SK-N-SH (cell line): ENCODE data around the gene TMEM88. TPM values are rescaled to one million over a fixed set of nuclear protein-coding genes. Genes with fewer than 3 reads are reported as not detected.

Experiments used
- CTCF ChIA-PET: fragments of 300-600, 350-600 bp; formaldehyde crosslinking; extraction: SDS; loops from one replicate; lab custom pipeline; 2021; lab: Yijun Ruan, JAX
- POLR2A ChIA-PET: fragments of 350-600 bp; sonication (Branson Sonifier 250); formaldehyde crosslinking; extraction: SDS; loops from one replicate; lab custom pipeline; 2020; ENCODE audit warnings: antibody characterized with exemption, inconsistent platforms; lab: Yijun Ruan, JAX
- DNase-seq: peaks from one replicate; pipeline ENCODE4 v3.0.0; 2012
- H2AFZ ChIP-seq: fragments of 200-600 bp; sonication (generic); 2 replicates; pipeline ENCODE4 v1.8.1; 2016; ENCODE audit warnings: antibody characterized with exemption, mild to moderate bottlenecking, low read depth
- H3F3A ChIP-seq: fragments of 200-600 bp; sonication (generic); replicated peaks from 2 replicates; pipeline ENCODE3; 2016; ENCODE audit warnings: antibody characterized with exemption, mild to moderate bottlenecking; ENCODE audit not compliant: insufficient read depth
- H3K27ac ChIP-seq, 2 experiments: fragments of 200-500 bp in 1 of 2; fragments of 200-600 bp in 1 of 2; sonication (Bioruptor generic) in 1 of 2; sonication (generic), shearing (Covaris generic) in 1 of 2; 2 replicates each; pipeline versions ENCODE4 v1.5.1 to v1.6.1; 2014 to 2016; ENCODE audit warnings: low read depth in 2 of 2, inconsistent platforms in 1 of 2, low read length in 1 of 2, mild to moderate bottlenecking in 1 of 2, mixed read lengths in 1 of 2
- H3K27me3 ChIP-seq: fragments of 200-600 bp; sonication (generic), shearing (Covaris generic); 2 replicates; pipeline ENCODE4 v1.6.1; 2016; ENCODE audit warnings: mixed run types; ENCODE audit not compliant: insufficient read depth
- H3K36me3 ChIP-seq, 2 experiments: fragments of 200-500 bp in 1 of 2; fragments of 200-600 bp in 1 of 2; sonication (Bioruptor generic) in 1 of 2; sonication (generic) in 1 of 2; replicated peaks in 1 of 2; 2 replicates each; pipeline versions ENCODE3 to v1.5.1; 2014 to 2016; ENCODE audit warnings: low read length in 1 of 2, mild to moderate bottlenecking in 1 of 2; ENCODE audit not compliant: insufficient read depth in 2 of 2, control insufficient read depth in 1 of 2
- H3K4me1 ChIP-seq, 2 experiments: fragments of 200-500 bp in 1 of 2; fragments of 200-600 bp in 1 of 2; sonication (Bioruptor generic) in 1 of 2; sonication (generic), shearing (Covaris generic) in 1 of 2; 2 replicates each; pipeline versions ENCODE4 v1.5.1 to v1.6.1; 2014 to 2016; ENCODE audit warnings: low read depth in 1 of 2, low read length in 1 of 2, mixed run types in 1 of 2; ENCODE audit not compliant: insufficient read depth in 2 of 2, control insufficient read depth in 1 of 2
- H3K4me2 ChIP-seq: fragments of 200-600 bp; sonication (generic), shearing (Covaris generic); 2 replicates; pipeline ENCODE4 v1.6.1; 2017; ENCODE audit warnings: mixed run types
- H3K4me3 ChIP-seq, 2 experiments: fragments of 200-500 bp in 1 of 2; fragments of 200-600 bp in 1 of 2; sonication (Bioruptor generic) in 1 of 2; sonication (generic), shearing (Covaris generic) in 1 of 2; 2 replicates each; pipeline versions ENCODE4 v1.5.1 to v1.8.1; 2014 to 2016; ENCODE audit warnings: low read depth in 2 of 2, inconsistent platforms in 1 of 2, low read length in 1 of 2, mild to moderate bottlenecking in 1 of 2, mixed read lengths in 1 of 2, moderate library complexity in 1 of 2
- H3K79me2 ChIP-seq: fragments of 200-600 bp; sonication (generic); 2 replicates; pipeline ENCODE4 v1.8.1; 2017; ENCODE audit warnings: mild to moderate bottlenecking; ENCODE audit not compliant: insufficient read depth
- H3K9ac ChIP-seq: fragments of 200-600 bp; sonication (generic); 2 replicates; pipeline ENCODE4 v1.6.1; 2017; ENCODE audit warnings: mixed run types
- H3K9me2 ChIP-seq: fragments of 200-600 bp; sonication (generic); 2 replicates; pipeline ENCODE4 v1.6.1; 2017; ENCODE audit warnings: mixed run types
- H3K9me3 ChIP-seq: fragments of 200-600 bp; sonication (generic); 2 replicates; pipeline ENCODE4 v1.6.1; 2017; ENCODE audit warnings: mixed run types, mild to moderate bottlenecking, moderate library complexity
- H4K20me1 ChIP-seq: fragments of 200-600 bp; sonication (generic); 2 replicates; pipeline ENCODE4 v1.6.1; 2017; ENCODE audit warnings: mild to moderate bottlenecking, mixed run types; ENCODE audit not compliant: insufficient read depth
- CHD2 ChIP-seq: fragments of 150-350 bp; IDR thresholded peaks from 2 replicates; pipeline ENCODE4 v1.6.1; 2018; ENCODE audit warnings: low read length; ENCODE audit not compliant: partially characterized antibody
- CTCF ChIP-seq: fragments of 200-600 bp; sonication (generic); IDR thresholded peaks from 2 replicates; pipeline ENCODE4 v1.6.1; 2017; ENCODE audit warnings: antibody characterized with exemption, mild to moderate bottlenecking, moderate library complexity
- ELF1 ChIP-seq: IDR thresholded peaks from 2 replicates; pipeline ENCODE4 v1.4.0; 2012
- EP300 ChIP-seq, 2 experiments: IDR thresholded peaks; 2 replicates each; pipeline versions ENCODE4 v1.4.0 to v1.6.1; 2012; ENCODE audit warnings: borderline replicate concordance in 1 of 2, low read depth in 1 of 2, low read length in 1 of 2
- FOSL2 ChIP-seq: IDR thresholded peaks from 2 replicates; pipeline ENCODE4 v1.4.0; 2012; ENCODE audit warnings: low read depth, mild to moderate bottlenecking, moderate library complexity, borderline replicate concordance
- FOXM1 ChIP-seq: IDR thresholded peaks from 2 replicates; pipeline ENCODE4 v1.4.0; 2012; ENCODE audit warnings: low read depth, mild to moderate bottlenecking
- GABPA ChIP-seq: IDR thresholded peaks from 2 replicates; pipeline ENCODE4 v1.4.0; 2012; ENCODE audit warnings: low read depth, mild to moderate bottlenecking
- GATA2 ChIP-seq: sonication (generic); formaldehyde crosslinking; IDR thresholded peaks from 2 replicates; pipeline ENCODE4 v1.5.0; 2020; ENCODE audit warnings: mild to moderate bottlenecking, missing genetic modification reagents
- IRF3 ChIP-seq: fragments of 150-350 bp; IDR thresholded peaks from 2 replicates; pipeline ENCODE4 v1.6.1; 2016; ENCODE audit warnings: mild to moderate bottlenecking, low read depth, low read length
- MAX ChIP-seq: IDR thresholded peaks from 2 replicates; pipeline ENCODE4 v1.4.0; 2012; ENCODE audit warnings: low read depth
- MEF2A ChIP-seq: IDR thresholded peaks from 2 replicates; pipeline ENCODE4 v1.4.0; 2012; ENCODE audit warnings: low read depth, borderline replicate concordance
- POLR2AphosphoS5 ChIP-seq: IDR thresholded peaks from 2 replicates; pipeline ENCODE4 v1.6.1; 2012; ENCODE audit warnings: low read depth, low read length
- RCOR1 ChIP-seq: fragments of 150-350 bp; IDR thresholded peaks from 2 replicates; pipeline ENCODE4 v1.6.1; 2017; ENCODE audit warnings: antibody characterized with exemption, low read length
- REST ChIP-seq: IDR thresholded peaks from 2 replicates; pipeline ENCODE4 v1.6.1; 2012; ENCODE audit warnings: mild to moderate bottlenecking, low read depth, low read length, moderate library complexity
- RXRA ChIP-seq: IDR thresholded peaks from 2 replicates; pipeline ENCODE4 v1.4.0; 2012; ENCODE audit warnings: low read depth, mild to moderate bottlenecking, borderline replicate concordance
- SIN3A ChIP-seq: IDR thresholded peaks from 2 replicates; pipeline ENCODE4 v1.6.1; 2012; ENCODE audit warnings: low read depth, mild to moderate bottlenecking, low read length, moderate library complexity, borderline replicate concordance
- USF1 ChIP-seq: IDR thresholded peaks from 2 replicates; pipeline ENCODE4 v1.4.0; 2012; ENCODE audit warnings: low read depth, borderline replicate concordance
- YY1 ChIP-seq: IDR thresholded peaks from 2 replicates; pipeline ENCODE4 v1.4.0; 2012; ENCODE audit warnings: low read depth, mild to moderate bottlenecking
- WGBS: methylation state at CpG from one replicate; pipeline ENCODE4 v1.1.6; 2017; ENCODE audit warnings: low lambda C conversion rate; 5-methylcytosine and 5-hydroxymethylcytosine counted together
- polyA plus RNA-seq, 3 experiments: library from polyadenylated mRNA; depleted of rRNA; stranded (reverse); fragments of >200 nt; gene quantifications; 2 replicates each; pipeline ENCODE4 v1.2.3, GENCODE V29; 2012
- TF ChIP-seq, protein P1 (sequence below): fragments of 150-350 bp; IDR thresholded peaks from 2 replicates; pipeline ENCODE4 v1.6.1; 2017; ENCODE audit warnings: antibody characterized with exemption, low read length, low read depth, borderline replicate concordance

Gene TMEM88
- polyA plus RNA-seq, 1 of the 3 experiments (the other 2 are of a cell fraction): 1.2 TPM

- peaks cover 34% of the 10 kb centered on the region for H3F3A ChIP-seq
- H3K4me1 ChIP-seq: peaks cover 13 to 30% of the 10 kb centered on the region in 2 experiments; a peak in 2 of 4 replicates
- peaks cover 33 to 68% of the 10 kb centered on the region in 2 experiments for H3K36me3 ChIP-seq
- TF ChIP-seq USF1 (no peak), RXRA (no peak), CTCF (no peak), RCOR1 (no peak), MEF2A (no peak), REST (no peak), CHD2 (no peak), MAX (no peak), YY1 (no peak), IRF3 (no peak), ELF1 (no peak), SIN3A (no peak), FOSL2 (no peak), EP300 (IDR thresholded peaks at IDR 0.05; ENCODE audit: borderline replicate concordance in 1 of 2, low read depth in 1 of 2, low read length in 1 of 2) (no peak), GATA2 (CRISPR knock-in tag) (no peak), GABPA (no peak), POLR2AphosphoS5 (no peak), FOXM1 (no peak)
- TF ChIP-seq, protein P1, sequence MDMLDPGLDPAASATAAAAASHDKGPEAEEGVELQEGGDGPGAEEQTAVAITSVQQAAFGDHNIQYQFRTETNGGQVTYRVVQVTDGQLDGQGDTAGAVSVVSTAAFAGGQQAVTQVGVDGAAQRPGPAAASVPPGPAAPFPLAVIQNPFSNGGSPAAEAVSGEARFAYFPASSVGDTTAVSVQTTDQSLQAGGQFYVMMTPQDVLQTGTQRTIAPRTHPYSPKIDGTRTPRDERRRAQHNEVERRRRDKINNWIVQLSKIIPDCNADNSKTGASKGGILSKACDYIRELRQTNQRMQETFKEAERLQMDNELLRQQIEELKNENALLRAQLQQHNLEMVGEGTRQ: no peak
- H3K27ac ChIP-seq: peak overlapping the region in 1 of 2 experiments; percentile 9; a peak in 1 of 4 replicates
- POLR2A ChIA-PET: no interaction called here
- H3K27me3 ChIP-seq: no peaks in the 10 kb centered on the region
- CTCF ChIA-PET: interaction anchor here (0.6 to 5.7 kb wide), 6 partner anchors 18 to 108 kb away, joined by 3 to 58 read pairs (median 15); partner anchors contain the start of gene KDM6B
- H3K4me2 ChIP-seq: no peak overlapping the region
- no peak for DNase-seq
- H3K9me2 ChIP-seq: no peaks in the 10 kb centered on the region
- no peak overlapping the region for H3K4me3 ChIP-seq
- 88% methylated on average over 20 of the region's 20 CpGs for WGBS
- peaks cover 31% of the 10 kb centered on the region for H4K20me1 ChIP-seq
- no peak overlapping the region for H3K9ac ChIP-seq
- no peaks in the 10 kb centered on the region for H3K9me3 ChIP-seq
- 0 out of 2 replicates have a peak, but pooled peaks cover 2% of the 10 kb centered on the region for H3K79me2 ChIP-seq
- no peak overlapping the region for H2AFZ ChIP-seq
Measured at GRCh38 chr17:7852262-7852670, 2.6 kb upstream of the TMEM88 start.
